ENCODE results near the gene GHR.

The GHR gene

DNA sequence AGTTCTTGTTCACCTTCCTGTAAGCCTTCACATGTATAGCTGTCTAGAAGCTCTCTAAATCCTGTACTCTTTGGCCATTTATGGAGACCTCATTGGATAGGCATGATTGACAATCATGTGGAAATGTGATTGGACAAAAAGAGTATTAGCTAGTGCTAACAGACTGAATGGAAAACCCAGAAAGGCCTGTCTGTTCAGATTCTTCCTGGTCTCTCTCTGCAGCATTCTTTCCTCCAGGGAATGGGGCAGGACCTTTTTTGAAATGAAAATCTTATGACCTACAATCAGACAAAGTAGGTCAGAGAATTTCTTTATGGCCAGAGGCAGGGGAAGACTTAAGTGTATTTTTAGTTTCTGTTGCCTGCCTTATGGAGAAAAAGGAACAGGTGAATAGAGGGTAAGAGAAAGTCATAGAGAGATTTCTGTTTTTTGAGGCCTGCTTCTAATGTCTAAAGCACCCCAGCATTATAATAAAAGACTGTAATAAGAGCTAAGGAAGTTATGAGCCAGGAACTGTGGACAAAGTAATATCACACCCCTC lies 181.0 kb downstream of the GHR start:
- peaks cover 0 to 2% of the 10 kb centered on the region in 2 donors for H3K9me3 ChIP-seq (replicated peaks in 1 of 2; ENCODE audit: control insufficient read depth in 2 of 2, insufficient read depth in 1 of 2, low read depth in 1 of 2, low read length in 2 of 2)
- H3K9ac ChIP-seq (ENCODE audit: low read depth, low read length, poor library complexity): no peak overlapping the region
- H2AFZ ChIP-seq (ENCODE audit: low read length): no peak overlapping the region
- no peak overlapping the region for H4K8ac ChIP-seq (ENCODE audit: low read depth, low read length)
- no peaks in the 10 kb centered on the region for H3K36me3 ChIP-seq (replicated peaks in 1 of 2; ENCODE audit: control insufficient read depth in 2 of 2, insufficient read depth in 2 of 2, low read length in 2 of 2)
- no peak overlapping the region for H4K91ac ChIP-seq (ENCODE audit: low read depth, low read length, poor library complexity)
- no peak for DNase-seq (ENCODE audit: low spot score)
- H3K27ac ChIP-seq (replicated peaks; ENCODE audit: low read length): no peak overlapping the region
- H3K79me1 ChIP-seq (ENCODE audit: low read depth, low read length): no peaks in the 10 kb centered on the region
- H2AK5ac ChIP-seq (ENCODE audit: low read depth, low read length): no peak overlapping the region
- no peak overlapping the region for H2BK15ac ChIP-seq (ENCODE audit: low read length)
- no peak overlapping the region for H3K4me3 ChIP-seq (ENCODE audit: low read length in 2 of 2)
- no peak overlapping the region for H3K4me2 ChIP-seq (ENCODE audit: insufficient read depth, low read length, poor library complexity, severe bottlenecking)
- no peak overlapping the region for H3K14ac ChIP-seq (ENCODE audit: low read length)
- no peak overlapping the region for H2BK5ac ChIP-seq (ENCODE audit: low read length)
- H3K4me1 ChIP-seq (ENCODE audit: control insufficient read depth in 2 of 2, insufficient read depth in 1 of 2, low read depth in 1 of 2, low read length in 2 of 2): no peaks in the 10 kb centered on the region
- no peak overlapping the region for H2BK12ac ChIP-seq (ENCODE audit: low read length)
- no peak overlapping the region for H2BK120ac ChIP-seq (ENCODE audit: low read depth, low read length)
- no peak overlapping the region for H3K18ac ChIP-seq (ENCODE audit: low read length)
- H3K4ac ChIP-seq (ENCODE audit: low read length): no peak overlapping the region
- H3K27me3 ChIP-seq (ENCODE audit: control insufficient read depth in 3 of 3, insufficient read depth in 3 of 3, low read depth in 1 of 3, low read length in 3 of 3): no peaks in the 10 kb centered on the region
- no peak overlapping the region for H3K23ac ChIP-seq (ENCODE audit: low read depth, low read length, poor library complexity)

DNA sequence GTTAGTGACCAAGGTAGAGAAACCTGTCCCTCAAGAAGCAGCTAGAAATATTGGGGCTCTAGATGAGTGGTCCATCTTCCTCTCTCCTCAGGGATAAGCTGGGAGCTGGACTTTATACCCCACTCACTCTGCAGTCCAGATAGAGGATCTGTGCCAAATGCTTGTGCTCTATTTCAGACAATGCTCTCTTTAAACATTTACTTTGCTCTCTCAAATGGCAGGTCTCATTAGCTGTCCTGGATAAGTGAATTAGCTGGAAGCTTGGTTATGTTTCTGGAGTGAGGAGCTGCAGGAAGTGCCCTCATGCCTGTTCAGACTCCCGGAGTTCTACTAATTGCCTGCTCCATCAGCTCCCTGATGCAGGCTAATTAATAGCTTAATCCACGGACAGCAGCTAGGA lies 182.3 kb downstream of the GHR start:
- Histone ChIP-seq H3K27ac (replicated peaks; ENCODE audit: low read length) (no peak overlapping the region), H3K4me3 (ENCODE audit: low read length in 2 of 2) (no peak overlapping the region), H3K14ac (ENCODE audit: low read length) (no peak overlapping the region), H3K23ac (ENCODE audit: low read depth, low read length, poor library complexity) (no peak overlapping the region), H3K4ac (ENCODE audit: low read length) (no peak overlapping the region), H3K18ac (ENCODE audit: low read length) (no peak overlapping the region), H3K79me1 (ENCODE audit: low read depth, low read length) (no peaks in the 10 kb centered on the region), H2BK5ac (ENCODE audit: low read length) (no peak overlapping the region), H4K8ac (ENCODE audit: low read depth, low read length) (no peak overlapping the region), H4K91ac (ENCODE audit: low read depth, low read length, poor library complexity) (no peak overlapping the region), H2AFZ (ENCODE audit: low read length) (no peak overlapping the region), H3K4me2 (ENCODE audit: insufficient read depth, low read length, poor library complexity, severe bottlenecking) (no peak overlapping the region), H3K9ac (ENCODE audit: low read depth, low read length, poor library complexity) (no peak overlapping the region), H2BK120ac (ENCODE audit: low read depth, low read length) (no peak overlapping the region), H2BK12ac (ENCODE audit: low read length) (no peak overlapping the region), H3K36me3 (replicated peaks in 1 of 2; ENCODE audit: control insufficient read depth in 2 of 2, insufficient read depth in 2 of 2, low read length in 2 of 2) (no peaks in the 10 kb centered on the region), H3K27me3 (ENCODE audit: control insufficient read depth in 3 of 3, insufficient read depth in 3 of 3, low read depth in 1 of 3, low read length in 3 of 3) (no peaks in the 10 kb centered on the region), H3K4me1 (ENCODE audit: control insufficient read depth in 2 of 2, insufficient read depth in 1 of 2, low read depth in 1 of 2, low read length in 2 of 2) (no peaks in the 10 kb centered on the region), H2BK15ac (ENCODE audit: low read length) (no peak overlapping the region), H3K9me3 (replicated peaks in 1 of 2; ENCODE audit: control insufficient read depth in 2 of 2, insufficient read depth in 1 of 2, low read depth in 1 of 2, low read length in 2 of 2) (peaks cover 0 to 2% of the 10 kb centered on the region in 2 donors), H2AK5ac (ENCODE audit: low read depth, low read length) (no peak overlapping the region)
- no peak for DNase-seq (ENCODE audit: low spot score)
- no CpG with 5 or more reads among the region's 2 CpGs for WGBS, 2 donors (ENCODE audit: extremely low coverage in 2 of 2, insufficient read length in 2 of 2, insufficient replicate concordance in 1 of 2)

DNA sequence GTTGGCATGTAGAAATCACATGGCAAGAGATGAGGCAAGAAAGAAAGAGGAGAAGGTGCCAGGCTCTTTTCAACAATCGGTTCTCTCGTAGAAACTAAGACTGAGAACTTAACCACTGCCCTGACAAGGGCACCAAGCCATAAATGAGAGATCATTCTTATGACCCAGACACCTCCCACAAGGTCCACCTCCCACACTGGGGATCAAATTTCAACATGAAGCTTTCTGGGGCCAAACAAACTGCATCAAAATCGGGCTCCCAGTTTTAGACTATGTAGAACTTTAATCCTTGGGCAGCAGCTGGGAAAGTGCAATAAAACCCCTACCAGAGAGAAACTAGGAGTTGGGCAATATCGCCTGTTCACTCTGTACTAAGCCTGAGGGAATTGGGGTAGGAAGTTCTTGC lies 183.2 kb downstream of the GHR start:
- Histone ChIP-seq H3K4me1 (ENCODE audit: control insufficient read depth in 2 of 2, insufficient read depth in 1 of 2, low read depth in 1 of 2, low read length in 2 of 2) (no peaks in the 10 kb centered on the region), H3K4me2 (ENCODE audit: insufficient read depth, low read length, poor library complexity, severe bottlenecking) (no peak overlapping the region), H3K4ac (ENCODE audit: low read length) (no peak overlapping the region), H3K79me1 (ENCODE audit: low read depth, low read length) (no peaks in the 10 kb centered on the region), H3K4me3 (ENCODE audit: low read length in 2 of 2) (no peak overlapping the region), H3K27ac (replicated peaks; ENCODE audit: low read length) (no peak overlapping the region), H2BK15ac (ENCODE audit: low read length) (no peak overlapping the region), H4K8ac (ENCODE audit: low read depth, low read length) (no peak overlapping the region), H3K18ac (ENCODE audit: low read length) (no peak overlapping the region), H3K9ac (ENCODE audit: low read depth, low read length, poor library complexity) (no peak overlapping the region), H3K27me3 (ENCODE audit: control insufficient read depth in 3 of 3, insufficient read depth in 3 of 3, low read depth in 1 of 3, low read length in 3 of 3) (no peaks in the 10 kb centered on the region), H2BK12ac (ENCODE audit: low read length) (no peak overlapping the region), H3K14ac (ENCODE audit: low read length) (no peak overlapping the region), H3K36me3 (replicated peaks in 1 of 2; ENCODE audit: control insufficient read depth in 2 of 2, insufficient read depth in 2 of 2, low read length in 2 of 2) (no peaks in the 10 kb centered on the region), H3K9me3 (replicated peaks in 1 of 2; ENCODE audit: control insufficient read depth in 2 of 2, insufficient read depth in 1 of 2, low read depth in 1 of 2, low read length in 2 of 2) (peaks cover 0 to 2% of the 10 kb centered on the region in 2 donors), H2BK120ac (ENCODE audit: low read depth, low read length) (no peak overlapping the region), H4K91ac (ENCODE audit: low read depth, low read length, poor library complexity) (no peak overlapping the region), H2AK5ac (ENCODE audit: low read depth, low read length) (no peak overlapping the region), H3K23ac (ENCODE audit: low read depth, low read length, poor library complexity) (no peak overlapping the region), H2BK5ac (ENCODE audit: low read length) (no peak overlapping the region), H2AFZ (ENCODE audit: low read length) (no peak overlapping the region)
- WGBS, 2 donors (ENCODE audit: extremely low coverage in 2 of 2, insufficient read length in 2 of 2, insufficient replicate concordance in 1 of 2): no CpG with 5 or more reads among the region's 4 CpGs
- DNase-seq (ENCODE audit: low spot score): no peak

GRCh38 chr5:42611437-42611836 lies 188.2 kb downstream of the GHR start:
- no peak overlapping the region for H2BK120ac ChIP-seq (ENCODE audit: low read depth, low read length)
- H2AFZ ChIP-seq (ENCODE audit: low read length): no peak overlapping the region
- no peak overlapping the region for H3K4me3 ChIP-seq (ENCODE audit: low read length in 2 of 2)
- no peak overlapping the region for H3K4me2 ChIP-seq (ENCODE audit: insufficient read depth, low read length, poor library complexity, severe bottlenecking)
- H3K9me3 ChIP-seq (replicated peaks in 1 of 2; ENCODE audit: control insufficient read depth in 2 of 2, insufficient read depth in 1 of 2, low read depth in 1 of 2, low read length in 2 of 2): peaks cover 0 to 2% of the 10 kb centered on the region in 2 donors
- no peak overlapping the region for H2AK5ac ChIP-seq (ENCODE audit: low read depth, low read length)
- no peak overlapping the region for H3K4ac ChIP-seq (ENCODE audit: low read length)
- H3K18ac ChIP-seq (ENCODE audit: low read length): no peak overlapping the region
- DNase-seq (ENCODE audit: low spot score): no peak
- H3K36me3 ChIP-seq (replicated peaks in 1 of 2; ENCODE audit: control insufficient read depth in 2 of 2, insufficient read depth in 2 of 2, low read length in 2 of 2): no peaks in the 10 kb centered on the region
- H2BK12ac ChIP-seq (ENCODE audit: low read length): no peak overlapping the region
- no peak overlapping the region for H3K14ac ChIP-seq (ENCODE audit: low read length)
- no peaks in the 10 kb centered on the region for H3K79me1 ChIP-seq (ENCODE audit: low read depth, low read length)
- no peak overlapping the region for H3K23ac ChIP-seq (ENCODE audit: low read depth, low read length, poor library complexity)
- no CpG with 5 or more reads among the region's 1 CpG for WGBS, 2 donors (ENCODE audit: extremely low coverage in 2 of 2, insufficient read length in 2 of 2, insufficient replicate concordance in 1 of 2)
- H2BK5ac ChIP-seq (ENCODE audit: low read length): no peak overlapping the region
- no peak overlapping the region for H2BK15ac ChIP-seq (ENCODE audit: low read length)
- no peak overlapping the region for H4K8ac ChIP-seq (ENCODE audit: low read depth, low read length)
- no peaks in the 10 kb centered on the region for H3K4me1 ChIP-seq (ENCODE audit: control insufficient read depth in 2 of 2, insufficient read depth in 1 of 2, low read depth in 1 of 2, low read length in 2 of 2)
- H3K9ac ChIP-seq (ENCODE audit: low read depth, low read length, poor library complexity): no peak overlapping the region
- H3K27ac ChIP-seq (replicated peaks; ENCODE audit: low read length): no peak overlapping the region
- no peaks in the 10 kb centered on the region for H3K27me3 ChIP-seq (ENCODE audit: control insufficient read depth in 3 of 3, insufficient read depth in 3 of 3, low read depth in 1 of 3, low read length in 3 of 3)
- no peak overlapping the region for H4K91ac ChIP-seq (ENCODE audit: low read depth, low read length, poor library complexity)
